HEK293T (cell line): ENCODE measurements around the gene PIK3R1.

Experiments
- CTCF ChIA-PET: fragments of 350-600 bp; formaldehyde crosslinking; extraction: SDS; loops from one replicate; lab custom pipeline; 2021; ENCODE audit warnings: antibody characterized with exemption, inconsistent platforms; lab: Yijun Ruan, JAX
- POLR2A ChIA-PET: fragments of 350-600 bp; formaldehyde crosslinking; extraction: SDS; loops from one replicate; lab custom pipeline; 2020; ENCODE audit warnings: antibody characterized with exemption, inconsistent platforms; lab: Yijun Ruan, JAX
- DNase-seq: peaks from one replicate; pipeline ENCODE4 v3.0.0; 2012; ENCODE audit warnings: mixed read lengths; ENCODE audit errors: extremely low spot score
- ARNT ChIP-seq: fragments of 450-650 bp; IDR thresholded peaks from 2 replicates; pipeline ENCODE4 v1.6.1; 2017; ENCODE audit warnings: mild to moderate bottlenecking
- BHLHE40 ChIP-seq: fragments of 450-650 bp; IDR thresholded peaks from 2 replicates; pipeline ENCODE4 v1.6.1; 2016; ENCODE audit warnings: mild to moderate bottlenecking, moderate library complexity, borderline replicate concordance
- CTBP1 ChIP-seq: fragments of 450-650 bp; IDR thresholded peaks from 2 replicates; pipeline ENCODE4 v1.6.1; 2016; ENCODE audit warnings: borderline replicate concordance
- ELF4 ChIP-seq: fragments of 450-650 bp; IDR thresholded peaks from 2 replicates; pipeline ENCODE4 v1.6.1; 2017; ENCODE audit warnings: antibody characterized with exemption
- FOXA1 ChIP-seq: fragments of 450-650 bp; IDR thresholded peaks from 2 replicates; pipeline ENCODE4 v1.6.1; 2016; ENCODE audit warnings: mild to moderate bottlenecking
- FOXK2 ChIP-seq: fragments of 450-650 bp; IDR thresholded peaks from 2 replicates; pipeline ENCODE4 v1.6.1; 2016; ENCODE audit warnings: mild to moderate bottlenecking
- FOXM1 ChIP-seq: fragments of 450-650 bp; IDR thresholded peaks from 2 replicates; pipeline ENCODE4 v1.6.1; 2017; ENCODE audit warnings: mild to moderate bottlenecking, borderline replicate concordance
- HDGF ChIP-seq: fragments of 450-650 bp; IDR thresholded peaks from 2 replicates; pipeline ENCODE4 v1.6.1; 2017; ENCODE audit warnings: antibody characterized with exemption, borderline replicate concordance
- L3MBTL2 ChIP-seq: fragments of 450-650 bp; conservative IDR thresholded peaks from 2 replicates; pipeline ENCODE4 v1.6.1; 2016; ENCODE audit warnings: mild to moderate bottlenecking
- LEF1 ChIP-seq: fragments of 450-650 bp; IDR thresholded peaks from 2 replicates; pipeline ENCODE4 v1.6.1; 2017; ENCODE audit warnings: mild to moderate bottlenecking, borderline replicate concordance
- NFRKB ChIP-seq: fragments of 450-650 bp; IDR thresholded peaks from 2 replicates; pipeline ENCODE4 v1.6.1; 2016; ENCODE audit warnings: mild to moderate bottlenecking, moderate library complexity
- SP1 ChIP-seq: fragments of 450-650 bp; IDR thresholded peaks from 2 replicates; pipeline ENCODE4 v1.6.1; 2017
- SUZ12 ChIP-seq: fragments of 450-650 bp; IDR thresholded peaks from 2 replicates; pipeline ENCODE4 v1.6.1; 2016; ENCODE audit warnings: mild to moderate bottlenecking
- TARDBP ChIP-seq: fragments of 450-650 bp; IDR thresholded peaks from 2 replicates; pipeline ENCODE4 v1.6.1; 2016
- ZNF384 ChIP-seq: fragments of 450-650 bp; IDR thresholded peaks from 2 replicates; pipeline ENCODE4 v1.6.1; 2016
- TF ChIP-seq, protein P1 (sequence below): fragments of 450-650 bp; IDR thresholded peaks from 2 replicates; pipeline ENCODE4 v1.6.1; 2016

PIK3R1 gene

DNA sequence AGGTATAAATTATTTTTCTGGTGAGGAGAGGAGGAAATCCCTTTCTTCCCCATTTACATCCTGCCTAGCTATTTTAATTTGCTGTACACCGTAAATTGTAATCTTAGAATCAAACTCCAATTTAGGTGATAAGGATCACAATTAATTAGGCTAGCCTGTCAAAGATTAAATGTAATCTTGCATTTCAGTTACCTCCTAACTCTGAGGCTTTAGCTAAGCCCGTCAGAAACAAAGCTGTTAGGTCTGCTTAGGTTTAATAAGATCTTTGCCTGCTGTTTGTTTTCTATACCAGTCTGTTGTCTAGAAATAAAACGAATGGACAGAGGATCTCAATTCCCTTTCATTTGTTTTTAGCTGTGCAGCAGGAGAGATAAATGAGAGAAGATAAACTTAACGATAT lies 51.5 kb downstream of the PIK3R1 start:
- TF ChIP-seq SUZ12 (no peak), ARNT (no peak), ZNF384 (no peak), LEF1 (no peak), FOXM1 (no peak), ELF4 (no peak), SP1 (no peak), BHLHE40 (no peak), CTBP1 (no peak), FOXA1 (no peak), FOXK2 (no peak), L3MBTL2 (no peak), HDGF (no peak), TARDBP (no peak), NFRKB (no peak)
- TF ChIP-seq, protein P1, sequence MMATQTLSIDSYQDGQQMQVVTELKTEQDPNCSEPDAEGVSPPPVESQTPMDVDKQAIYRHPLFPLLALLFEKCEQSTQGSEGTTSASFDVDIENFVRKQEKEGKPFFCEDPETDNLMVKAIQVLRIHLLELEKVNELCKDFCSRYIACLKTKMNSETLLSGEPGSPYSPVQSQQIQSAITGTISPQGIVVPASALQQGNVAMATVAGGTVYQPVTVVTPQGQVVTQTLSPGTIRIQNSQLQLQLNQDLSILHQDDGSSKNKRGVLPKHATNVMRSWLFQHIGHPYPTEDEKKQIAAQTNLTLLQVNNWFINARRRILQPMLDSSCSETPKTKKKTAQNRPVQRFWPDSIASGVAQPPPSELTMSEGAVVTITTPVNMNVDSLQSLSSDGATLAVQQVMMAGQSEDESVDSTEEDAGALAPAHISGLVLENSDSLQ = no peak
- DNase-seq = no peak
- ChIA-PET CTCF (no interaction called here), POLR2A (no interaction called here)

DNA sequence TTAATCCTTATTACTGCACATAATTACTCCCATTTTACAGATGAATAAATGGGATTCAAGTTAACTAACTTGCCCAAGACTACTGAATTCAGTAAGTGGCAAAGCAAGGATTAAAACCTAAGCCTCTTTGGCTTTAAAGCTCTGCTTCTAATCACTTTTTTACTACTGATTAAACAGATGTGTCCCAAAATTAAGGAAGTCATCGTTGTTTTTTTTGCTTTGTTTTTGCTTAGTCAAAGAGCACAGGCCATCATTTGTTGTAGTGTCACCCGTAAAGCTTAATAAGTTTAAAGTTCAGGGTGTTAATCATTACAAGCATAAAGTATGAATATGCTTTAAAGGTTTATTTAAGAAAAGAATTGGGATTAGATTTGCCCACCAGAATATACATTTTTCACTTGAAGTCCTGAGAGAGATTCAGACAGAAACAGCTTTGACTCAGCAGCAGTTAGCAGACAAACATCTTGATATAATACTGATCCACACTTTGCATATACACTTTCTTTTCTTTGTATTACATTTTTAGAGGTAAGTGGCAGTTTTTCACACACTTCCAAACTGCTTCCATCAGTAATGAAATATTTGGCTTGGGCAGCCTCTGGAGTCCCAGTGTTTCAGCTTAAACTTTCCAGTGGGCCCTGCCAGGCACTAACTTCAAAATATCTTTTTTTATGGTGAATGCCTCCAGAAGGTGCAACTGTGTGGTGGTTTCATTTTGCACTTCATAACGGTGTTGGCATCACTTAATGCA lies 52.7 kb downstream of the PIK3R1 start:
- POLR2A ChIA-PET = no interaction called here
- TF ChIP-seq ZNF384 (no peak), FOXM1 (no peak), SUZ12 (no peak), HDGF (no peak), TARDBP (no peak)
- TF ChIP-seq, protein P1 = no peak
- CTCF ChIA-PET = no interaction called here
- DNase-seq = no peak

DNA sequence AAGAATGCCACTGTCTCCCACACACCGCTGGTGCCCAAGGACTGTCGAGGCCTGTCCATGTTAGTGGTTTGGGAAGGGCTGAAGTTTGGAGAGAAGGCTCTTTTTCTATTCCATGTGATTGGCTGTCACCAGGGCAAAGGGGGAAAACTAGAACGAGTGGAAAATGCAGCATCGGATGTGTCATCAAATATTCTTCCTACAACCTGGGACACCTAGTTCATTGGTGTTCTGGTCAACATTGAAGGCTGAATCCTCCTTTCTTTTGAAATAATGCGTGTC lies 53.2 kb downstream of the PIK3R1 start:
- no peak for DNase-seq
- CTCF ChIA-PET = no interaction called here
- TF ChIP-seq L3MBTL2 (no peak), LEF1 (no peak), SUZ12 (no peak), NFRKB (no peak), SP1 (no peak), ELF4 (no peak), TARDBP (no peak), BHLHE40 (no peak), FOXM1 (no peak), ARNT (no peak), ZNF384 (no peak), HDGF (no peak), FOXA1 (no peak), CTBP1 (no peak), FOXK2 (no peak)
- TF ChIP-seq, protein P1 = no peak
- POLR2A ChIA-PET = no interaction called here

DNA sequence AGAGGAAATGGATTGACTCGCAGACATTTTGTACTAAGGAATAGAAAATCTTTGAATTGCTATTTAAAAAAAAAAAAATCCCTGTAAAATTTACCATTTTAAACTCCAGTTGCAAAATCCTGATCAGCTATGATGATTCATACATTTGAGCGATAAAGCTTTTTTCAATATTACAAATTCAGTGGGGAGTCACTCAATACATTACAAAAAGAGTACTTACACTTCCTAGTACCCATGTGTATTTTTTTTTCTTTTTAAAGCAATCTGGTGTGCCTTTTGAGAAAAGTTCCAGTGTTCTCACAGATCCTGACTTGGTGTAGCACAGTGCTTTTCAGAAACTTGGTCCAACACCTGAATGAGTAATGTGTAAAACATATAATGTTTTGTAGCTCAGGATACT lies 54.3 kb downstream of the PIK3R1 start:
- no peak for DNase-seq
- no peak for TF ChIP-seq FOXK2
- no peak for TF ChIP-seq ELF4
- no peak for TF ChIP-seq ZNF384
- no peak for TF ChIP-seq SUZ12
- ChIA-PET POLR2A (no interaction called here), CTCF (interaction anchor here (0.7 to 1.5 kb wide), 2 partner anchors 17 to 240 kb away, joined by 3 to 7 read pairs; no protein-coding TSS in a partner anchor)

DNA sequence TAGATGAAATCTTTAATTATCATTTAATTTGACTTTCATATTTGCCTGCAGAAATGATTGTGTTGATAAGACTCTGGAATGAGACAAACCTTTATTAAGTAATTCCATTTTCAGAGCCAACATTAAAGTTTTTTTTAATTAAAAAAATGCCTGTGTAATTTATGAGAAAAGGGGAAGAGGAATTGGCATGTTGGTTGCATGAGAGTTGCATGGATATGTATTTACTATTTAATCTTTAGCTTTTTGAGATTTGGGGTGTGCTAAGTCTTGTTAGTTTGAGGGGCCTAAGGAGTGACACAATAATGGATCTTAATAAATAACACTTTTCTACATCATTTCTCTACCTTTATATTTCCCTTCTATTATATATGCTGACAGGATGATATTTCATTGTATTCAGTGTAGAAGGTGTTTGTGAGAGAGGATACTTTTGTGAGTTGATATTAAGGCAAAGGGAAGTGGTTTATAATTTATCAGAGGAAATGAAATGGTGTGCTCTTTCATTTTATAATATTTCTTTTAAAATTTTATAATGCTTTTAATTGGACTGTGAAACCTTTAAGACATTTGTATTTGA lies 54.9 kb downstream of the PIK3R1 start:
- no peak for DNase-seq
- no peak for TF ChIP-seq FOXA1
- no peak for TF ChIP-seq SUZ12
- no peak for TF ChIP-seq HDGF
- TF ChIP-seq ZNF384 = no peak
- TF ChIP-seq NFRKB = no peak
- TF ChIP-seq ELF4 = no peak
- no peak for TF ChIP-seq FOXK2
- TF ChIP-seq TARDBP = no peak
- TF ChIP-seq BHLHE40 = no peak
- no peak for TF ChIP-seq LEF1
- TF ChIP-seq, protein P1 = no peak
- TF ChIP-seq FOXM1 = no peak
- TF ChIP-seq CTBP1 = no peak
- ChIA-PET POLR2A (no interaction called here), CTCF (interaction anchor here (1.5 kb wide), 1 partner anchor 17 kb away, joined by 3 read pairs; no protein-coding TSS in a partner anchor)
